HPDE6-E6E7 (cell line): ENCODE results near the gene DCTN5.
A peak's percentile ranks its signal among the peaks of the same experiment; 100 is the strongest.
"Not testable (repeated sequence)": the region's sequence is repeated elsewhere in the genome, so short reads cannot be mapped to it uniquely, and the experiment has no call there.

Source experiments
- DNase-seq: peaks from one replicate; pipeline ENCODE4 v3.0.0; 2011; ENCODE audit warnings: missing footprints; ENCODE audit errors: extremely low spot score

DCTN5 gene

DNA sequence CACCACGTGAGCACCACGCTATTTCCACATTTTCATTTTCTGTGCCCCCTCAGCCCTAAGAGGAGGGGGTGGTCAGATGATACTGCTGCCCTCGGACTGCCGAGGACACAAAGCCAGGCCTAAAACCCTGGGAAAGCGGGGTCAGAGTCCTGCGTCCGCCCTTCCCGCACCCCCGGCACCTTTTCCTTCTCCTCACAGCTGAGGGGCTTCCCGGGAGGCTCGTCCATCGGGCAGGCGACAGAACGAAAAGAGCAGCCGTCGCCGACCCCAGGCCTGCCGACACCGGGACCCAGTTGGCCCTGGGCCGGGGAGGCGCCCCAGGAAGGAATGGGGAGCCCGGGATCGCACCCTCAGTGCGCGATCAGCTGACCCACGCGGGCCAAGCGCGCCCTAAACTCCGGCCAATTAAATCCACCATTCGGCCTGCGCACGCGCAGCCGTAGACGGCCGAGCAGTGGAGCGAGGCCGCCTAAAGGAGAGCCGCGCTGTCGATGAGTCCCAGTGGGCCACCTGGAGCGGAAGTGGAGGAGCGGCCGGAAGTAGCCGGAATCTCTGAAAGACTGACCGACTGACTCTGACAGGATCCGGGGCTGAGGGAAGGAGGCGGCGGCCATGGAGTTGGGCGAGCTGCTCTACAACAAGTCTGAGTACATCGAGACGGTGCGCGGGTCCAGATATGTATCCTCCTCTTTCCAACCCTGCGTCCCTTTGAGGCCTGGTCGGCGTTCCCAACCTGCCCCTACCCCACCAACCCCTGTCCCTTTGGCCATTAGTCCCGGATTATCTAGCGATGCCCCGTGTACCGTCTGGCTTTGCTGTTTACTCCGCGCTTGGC lies at the start of gene DCTN5, which contains the start of gene PALB2:
DCTN5 (plus strand) TSS at position 536 of the 835 bp plus-strand sequence; CDS start at position 613, 77 bp downstream.
PALB2 (minus strand) TSS at position 380 of the 835 bp plus-strand sequence; CDS start at position 227, 153 bp downstream.
- DNase-seq: peak; percentile 96

DNA sequence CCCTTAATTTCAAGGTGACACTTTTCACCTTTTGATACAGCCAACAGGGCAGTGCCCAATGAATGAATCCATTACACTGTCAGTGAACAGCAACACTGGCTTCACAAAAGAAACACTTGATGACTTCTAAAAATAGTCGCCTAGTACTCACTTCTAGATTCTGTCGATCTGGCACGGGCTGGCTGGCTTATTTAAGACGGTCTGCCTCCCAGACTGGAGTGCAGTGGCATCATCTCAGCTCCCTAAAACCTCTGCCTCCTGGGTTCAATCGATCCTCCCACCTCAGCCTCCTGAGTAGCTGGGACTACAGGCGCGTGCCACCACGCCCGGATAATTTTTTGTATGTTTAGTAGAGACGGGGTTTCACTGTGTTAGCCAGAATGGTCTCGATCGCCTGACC lies 47.1 kb upstream of the DCTN5 start:
- no peak for DNase-seq

GRCh38 chr16:23595246-23595950 lies 45.9 kb upstream of the DCTN5 start:
- no peak for DNase-seq

DNA sequence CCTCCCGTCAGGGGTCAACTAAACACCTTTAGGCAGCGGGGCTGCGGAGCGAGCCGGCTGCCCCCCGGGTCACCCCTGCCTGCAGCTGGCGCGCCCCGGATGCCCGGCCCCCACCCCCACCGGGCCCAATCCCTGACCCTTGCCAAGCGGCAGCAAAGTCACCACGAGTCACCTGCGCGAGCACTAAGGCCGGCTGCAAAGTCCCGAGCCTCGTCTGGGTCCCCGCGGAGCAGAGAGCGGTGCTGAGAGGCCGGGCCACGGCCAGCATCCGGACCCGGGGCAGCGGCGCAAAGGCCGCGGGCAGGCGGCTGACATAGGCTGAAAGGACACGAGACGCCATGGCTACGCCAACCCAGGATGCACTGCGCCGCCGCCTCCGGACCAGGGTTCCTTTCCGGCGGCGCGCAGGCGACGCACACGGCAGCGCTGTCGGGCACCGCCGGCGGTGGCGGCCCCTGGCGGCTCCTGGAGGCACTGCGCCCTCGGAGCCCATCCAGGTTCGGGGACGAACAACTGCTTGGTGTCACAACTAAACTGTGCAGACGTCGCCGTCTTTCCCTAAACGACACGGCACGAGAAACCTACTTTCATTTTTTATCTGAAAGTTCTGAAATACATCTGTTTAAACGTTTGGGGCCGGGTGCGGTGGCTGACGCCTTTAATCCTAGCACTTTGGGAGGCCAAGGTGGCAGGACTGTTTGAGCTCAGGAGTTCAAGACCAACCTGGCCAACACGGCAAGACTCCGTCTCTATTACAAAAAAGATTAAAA lies 45.1 kb upstream of the DCTN5 start, which contains the start of gene NDUFAB1:
NDUFAB1 (minus strand) TSS at position 366 of the 770 bp plus-strand sequence; CDS start at position 340, 26 bp downstream.
- DNase-seq: peak; percentile 80

GRCh38 chr16:23597003-23597756 lies 44.1 kb upstream of the DCTN5 start:
- DNase-seq: peak; percentile 9

DNA sequence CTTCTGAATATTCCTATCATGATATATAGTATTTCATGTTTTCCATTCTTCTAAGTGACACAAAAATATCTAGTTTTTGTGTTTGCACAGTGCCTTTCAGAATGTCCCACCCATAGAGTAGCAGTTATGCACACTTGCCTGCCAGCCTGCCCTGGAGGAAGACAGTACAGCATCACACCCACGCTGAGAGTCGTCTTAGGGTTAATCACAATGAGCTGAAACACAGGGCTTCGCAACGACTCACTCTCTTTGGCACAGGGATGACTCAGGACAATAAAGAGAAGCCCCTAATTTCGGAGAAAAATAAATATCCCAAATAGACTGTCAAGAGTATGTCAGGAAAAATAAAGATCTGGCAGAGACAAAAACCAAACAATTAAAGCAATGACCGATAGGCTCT lies 33.5 kb upstream of the DCTN5 start:
- no peak for DNase-seq

GRCh38 chr16:23608194-23608593 lies 33.1 kb upstream of the DCTN5 start:
- peak; percentile 36 for DNase-seq

- no peak for DNase-seq
Measured at GRCh38 chr16:23609929-23610328, 31.3 kb upstream of the DCTN5 start.

DNA sequence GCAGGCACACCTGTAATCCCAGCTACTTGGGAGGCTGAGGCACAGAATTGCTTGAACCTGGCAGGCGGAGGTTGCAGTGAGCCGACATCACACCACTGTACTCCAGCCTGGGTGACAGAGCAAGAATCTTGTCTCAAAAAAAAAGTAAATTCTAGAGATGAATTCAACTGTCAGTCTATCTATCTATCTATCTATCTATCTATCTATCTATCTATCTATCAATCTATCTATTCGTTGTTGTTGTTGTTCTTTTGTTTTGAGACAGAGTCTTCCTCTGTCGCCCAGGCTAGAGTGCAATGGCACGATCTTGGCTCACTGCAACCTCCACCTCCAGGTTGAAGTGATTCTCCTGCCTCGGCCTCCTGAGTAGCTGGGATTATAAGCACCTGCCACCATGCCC lies 30.4 kb upstream of the DCTN5 start:
- not testable (repeated sequence) for DNase-seq

- DNase-seq: no peak
Measured at GRCh38 chr16:23611936-23612335, 29.3 kb upstream of the DCTN5 start.

DNA sequence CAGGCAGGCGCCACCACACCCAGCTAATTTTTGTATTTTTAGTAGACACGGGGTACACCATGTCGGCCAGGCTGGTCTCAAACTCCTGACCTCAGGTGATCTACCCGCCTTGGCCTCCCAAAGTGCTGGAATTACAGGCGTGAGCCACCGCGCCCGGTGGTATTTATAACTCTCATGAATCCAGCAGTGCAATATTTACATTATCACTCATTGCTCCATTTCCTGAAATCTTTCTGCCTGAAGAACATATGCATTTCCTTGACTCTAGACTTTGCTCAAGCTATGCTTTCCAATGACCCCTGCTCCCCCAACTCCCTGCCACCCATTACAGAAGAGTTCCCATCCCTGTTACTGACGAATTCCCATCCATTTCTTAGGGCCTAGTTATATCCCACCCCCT lies 25.5 kb upstream of the DCTN5 start:
- no peak for DNase-seq

- no peak for DNase-seq
Measured at GRCh38 chr16:23624092-23624491, 17.2 kb upstream of the DCTN5 start.

GRCh38 chr16:23629516-23629915 lies 11.8 kb upstream of the DCTN5 start:
- peak; percentile 34 for DNase-seq

DNA sequence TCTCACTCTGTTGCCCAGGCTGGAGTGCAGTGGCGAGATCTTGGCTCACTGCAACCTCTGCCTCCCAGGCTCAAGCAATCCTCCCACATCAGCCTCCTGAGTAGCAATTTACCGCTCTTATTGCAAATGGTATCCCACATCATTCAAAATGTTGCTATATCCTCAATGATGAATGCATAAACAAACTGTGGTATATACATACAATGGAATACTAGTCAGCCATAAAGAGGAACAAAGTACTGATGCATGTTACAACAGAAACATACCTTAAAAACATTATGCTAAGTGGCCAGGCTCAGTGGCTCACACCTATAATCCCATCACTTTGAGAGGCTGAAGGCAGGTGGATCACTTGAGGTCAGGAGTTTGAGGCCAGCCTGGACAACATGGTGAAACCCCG lies 9.4 kb upstream of the DCTN5 start:
- not testable (repeated sequence) for DNase-seq

GRCh38 chr16:23634461-23635036 lies 6.7 kb upstream of the DCTN5 start:
- no peak for DNase-seq

GRCh38 chr16:23635958-23636357 lies 5.3 kb upstream of the DCTN5 start:
- no peak for DNase-seq

- DNase-seq: peak; percentile 25
Measured at GRCh38 chr16:23640615-23640930, 693 bp upstream of the DCTN5 start.

GRCh38 chr16:23642246-23642774 lies 1.0 kb downstream of the DCTN5 start:
- DNase-seq: no peak

- DNase-seq: peak; percentile 31
Measured at GRCh38 chr16:23650674-23651416, 9.6 kb downstream of the DCTN5 start.

DNA sequence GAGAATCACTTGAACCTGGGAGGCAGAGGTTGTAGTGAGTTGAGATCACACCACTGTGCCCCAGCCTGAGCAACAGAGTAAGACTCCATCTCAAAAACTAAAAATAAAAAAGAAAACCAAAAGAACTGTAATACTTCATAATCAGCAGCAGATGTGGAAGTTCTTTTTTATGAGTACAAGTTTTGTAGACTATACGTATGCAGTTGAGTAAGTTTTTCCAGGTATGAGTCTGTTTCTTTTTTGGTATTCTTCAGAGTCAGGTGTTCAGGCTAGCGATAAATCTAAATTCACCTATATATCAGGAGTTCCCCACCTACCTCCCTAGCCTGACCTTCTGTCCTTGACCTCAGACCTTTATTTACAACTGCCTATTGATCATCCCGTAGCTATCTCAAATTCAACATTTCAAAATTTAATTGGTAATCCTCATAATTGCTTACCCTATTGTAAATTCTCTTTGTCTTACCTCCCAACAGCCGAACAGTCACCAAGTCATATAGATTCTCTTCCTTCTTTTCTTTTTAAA lies 10.7 kb downstream of the DCTN5 start:
- DNase-seq: no peak
